ENCODE measurements around the gene SACM1L. TPM values are rescaled to one million over a fixed set of nuclear protein-coding genes. Genes with fewer than 3 reads are reported as not detected.

Gene SACM1L
- total and polyA plus RNA-seq, 2 of the 8 experiments (the other 6 are each of a cell fraction or from before 2014, with no cell fraction given): 20.1 to 61.0 TPM

DNA sequence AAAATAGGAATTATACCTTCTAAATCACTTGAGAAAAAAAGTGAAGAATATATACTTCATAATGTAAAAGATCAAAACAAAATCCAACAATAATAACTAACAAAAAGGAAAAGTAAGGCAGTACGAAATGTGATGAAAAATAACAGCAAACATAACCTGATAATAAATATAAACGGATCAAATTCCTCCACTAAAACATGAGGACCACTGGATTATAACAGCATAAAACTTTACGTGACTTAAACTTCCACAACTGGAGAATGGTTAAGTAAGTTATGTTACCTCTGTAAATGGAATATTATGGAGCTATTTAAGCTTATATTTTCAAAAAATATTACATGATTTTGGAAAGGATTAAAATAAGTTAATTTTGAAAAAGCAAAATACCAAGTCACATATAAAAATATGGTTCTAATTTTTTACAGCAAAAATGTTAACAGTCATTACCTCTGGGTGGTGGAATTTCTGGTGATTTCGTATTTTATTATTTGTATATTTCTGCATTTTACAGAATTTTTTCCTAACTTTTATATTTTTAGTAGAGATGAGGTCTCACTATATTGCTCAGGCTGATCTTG is 100.1 kb downstream of the SACM1L start (continued):
- no peak for TF ChIP-seq ASH2L (IDR thresholded peaks at IDR 0.05; ENCODE audit: low read length)
- no peak for TF ChIP-seq CBX8 (IDR thresholded peaks at IDR 0.05; ENCODE audit: borderline replicate concordance, low read depth, low read length)
- no peak for TF ChIP-seq KDM5A (IDR thresholded peaks at IDR 0.05; ENCODE audit: low read length)
- TF ChIP-seq, protein P1, sequence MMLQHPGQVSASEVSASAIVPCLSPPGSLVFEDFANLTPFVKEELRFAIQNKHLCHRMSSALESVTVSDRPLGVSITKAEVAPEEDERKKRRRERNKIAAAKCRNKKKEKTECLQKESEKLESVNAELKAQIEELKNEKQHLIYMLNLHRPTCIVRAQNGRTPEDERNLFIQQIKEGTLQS (IDR thresholded peaks at IDR 0.05; ENCODE audit: insufficient read depth, low read depth, low read length): no peak
- TF ChIP-seq SUZ12 (IDR thresholded peaks at IDR 0.05; ENCODE audit: low read length): no peak

Measured in H1 (cell line).